GM19043 (cell line): ENCODE results near the gene ZNF124.
"Not testable (repeated sequence)": the region's sequence is repeated elsewhere in the genome, so short reads cannot be mapped to it uniquely, and the experiment has no call there.

Experiments used
- ATAC-seq: cut with Tn5 transposase; IDR thresholded peaks from one replicate; pipeline ENCODE4 v1.9.1; 2021; ENCODE audit warnings: low read depth; ENCODE audit not compliant: unreplicated experiment

ZNF124 gene

DNA sequence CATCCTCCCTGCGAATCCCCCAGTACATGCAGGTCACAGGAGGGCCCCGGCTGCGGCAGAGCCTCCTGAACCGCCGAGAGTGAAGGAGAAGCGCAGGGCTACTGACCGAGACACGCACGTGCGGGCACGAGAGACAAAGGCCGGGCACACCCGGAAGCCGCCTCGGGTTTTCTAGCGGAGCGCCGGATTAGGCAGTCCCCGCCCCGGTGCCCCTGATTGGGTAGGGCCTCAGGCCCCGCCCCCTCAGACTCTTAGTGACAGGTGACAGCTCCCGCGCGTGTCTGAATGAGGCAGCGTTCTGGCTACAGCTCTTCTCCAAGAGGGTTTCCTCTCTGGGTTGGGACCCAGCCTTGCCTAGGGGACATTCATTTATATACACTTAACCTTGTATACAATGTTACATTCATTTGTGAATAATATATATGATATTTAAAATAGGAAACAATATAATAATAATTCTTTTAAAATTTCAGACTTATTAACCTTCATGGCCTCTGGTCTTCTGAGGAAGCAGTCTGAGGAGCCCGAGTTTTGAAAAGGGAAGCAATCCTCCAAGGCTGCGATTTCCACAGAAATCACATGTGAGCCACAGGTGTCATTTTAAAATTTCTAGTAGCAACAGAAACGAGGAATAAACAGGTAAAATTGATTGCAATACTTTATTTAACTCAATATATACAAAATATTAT, at the start of gene ZNF124:
Gene ZNF124, minus strand, starts transcription at position 146 of the 689 bp plus-strand sequence. Its CDS starts 143 bp downstream, at position 3.
- ATAC-seq = peak; percentile 98

DNA sequence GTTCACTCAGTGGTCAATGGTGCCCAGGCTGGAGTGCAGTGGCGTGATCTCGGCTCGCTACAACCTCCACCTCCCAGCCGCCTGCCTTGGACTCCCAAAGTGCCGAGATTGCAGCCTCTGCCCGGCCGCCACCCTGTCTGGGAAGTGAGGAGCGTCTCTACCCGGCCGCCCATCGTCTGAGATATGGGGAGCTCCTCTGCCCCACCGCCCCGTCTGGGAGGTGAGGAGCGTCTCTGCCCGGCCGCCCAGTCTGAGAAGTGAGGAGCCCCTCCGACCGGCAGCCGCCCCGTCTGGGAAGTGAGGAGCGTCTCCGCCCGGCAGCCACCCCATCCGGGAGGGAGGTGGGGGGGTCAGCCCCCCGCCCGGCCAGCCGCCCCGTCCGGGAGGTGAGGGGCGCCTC, 48.5 kb upstream of the ZNF124 start:
- ATAC-seq = not testable (repeated sequence)

DNA sequence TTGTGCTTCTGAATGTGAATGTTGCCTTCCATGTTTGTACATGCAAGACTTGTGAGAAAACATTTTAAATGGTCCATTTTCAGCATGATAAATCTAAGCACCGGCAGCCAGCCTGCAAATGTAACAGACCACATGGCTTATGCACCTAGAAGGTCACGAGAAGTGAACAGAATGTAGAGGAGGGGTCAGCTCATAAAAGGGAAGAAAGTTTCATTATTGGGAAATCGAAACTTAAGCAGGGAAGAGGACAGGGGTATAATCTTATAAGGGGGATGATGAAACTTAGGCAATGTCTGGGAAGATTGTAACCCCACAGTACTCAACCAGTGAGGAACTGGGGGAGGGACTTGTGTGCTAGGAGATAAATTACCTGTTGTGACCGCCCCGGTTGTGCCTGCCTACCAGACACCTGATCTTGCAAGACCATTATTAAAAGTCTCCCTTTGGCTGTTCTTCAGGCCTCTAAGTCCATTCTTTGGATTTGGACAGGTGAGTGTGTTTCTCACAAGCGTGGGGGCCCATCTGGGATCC, 46.4 kb upstream of the ZNF124 start:
- ATAC-seq = no peak

DNA sequence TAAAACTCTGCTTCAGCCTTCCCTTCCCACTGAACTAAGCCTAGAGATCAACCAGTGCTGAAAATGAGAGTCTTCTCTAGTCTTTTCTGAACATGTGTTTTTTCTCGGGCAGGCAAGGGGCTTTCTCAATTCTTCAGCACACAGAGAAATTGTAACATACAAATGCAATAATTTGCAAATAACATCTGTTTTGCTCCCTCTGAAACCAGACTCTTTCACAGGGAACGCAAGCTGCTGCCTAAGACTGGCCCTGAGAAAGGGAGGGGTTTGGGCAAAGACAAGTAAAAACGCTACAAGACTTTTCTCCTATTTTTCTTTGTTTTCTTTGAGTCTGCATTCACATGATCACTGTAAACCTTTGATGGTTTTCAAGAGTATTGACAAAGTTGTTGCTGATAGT, 44.4 kb upstream of the ZNF124 start:
- no peak for ATAC-seq

DNA sequence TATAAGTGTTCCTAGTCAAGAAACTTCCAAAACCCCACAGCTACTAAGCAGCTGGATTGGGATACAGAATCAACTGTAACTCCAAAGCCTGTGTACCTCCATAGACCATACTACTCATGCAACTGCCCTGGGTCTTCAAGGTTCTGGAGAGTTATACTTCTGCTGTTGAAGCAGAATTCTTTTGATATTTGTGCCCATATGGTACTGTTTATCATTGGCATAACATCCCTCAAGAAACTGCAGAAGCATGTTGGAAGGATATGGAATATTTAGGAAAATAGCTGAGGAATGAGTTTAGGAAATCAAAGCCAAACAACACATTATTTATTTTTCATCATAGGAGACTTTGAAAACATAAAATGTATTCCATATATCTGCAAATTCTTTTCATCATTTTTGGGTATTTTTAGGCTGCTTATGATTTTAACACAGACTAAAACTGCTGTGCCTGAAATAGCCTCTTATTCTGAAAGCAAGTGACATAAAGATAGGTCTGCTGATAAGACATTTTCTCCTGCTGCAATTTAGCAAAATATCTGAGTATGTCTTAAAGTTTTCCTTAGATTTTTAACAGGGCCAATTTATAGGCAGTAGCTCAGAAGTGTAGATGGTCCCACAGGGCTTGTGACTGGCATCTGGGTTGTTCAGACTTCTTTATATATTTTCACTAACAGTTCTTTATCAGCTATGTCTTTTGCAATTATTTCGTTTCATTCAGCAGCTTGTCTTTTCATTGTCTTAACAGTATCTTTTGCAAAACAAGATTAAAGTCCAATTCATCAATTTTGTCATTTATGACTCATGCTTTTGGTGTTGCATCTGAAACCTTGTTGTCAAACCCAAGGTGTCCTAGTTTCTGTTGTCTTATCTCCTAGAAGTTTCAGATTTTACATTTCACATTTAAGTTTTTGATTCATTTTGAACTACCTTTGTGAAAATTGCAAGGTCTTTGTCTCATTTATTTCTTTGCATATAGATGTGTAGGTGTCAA, 41.1 kb upstream of the ZNF124 start:
- ATAC-seq = no peak

DNA sequence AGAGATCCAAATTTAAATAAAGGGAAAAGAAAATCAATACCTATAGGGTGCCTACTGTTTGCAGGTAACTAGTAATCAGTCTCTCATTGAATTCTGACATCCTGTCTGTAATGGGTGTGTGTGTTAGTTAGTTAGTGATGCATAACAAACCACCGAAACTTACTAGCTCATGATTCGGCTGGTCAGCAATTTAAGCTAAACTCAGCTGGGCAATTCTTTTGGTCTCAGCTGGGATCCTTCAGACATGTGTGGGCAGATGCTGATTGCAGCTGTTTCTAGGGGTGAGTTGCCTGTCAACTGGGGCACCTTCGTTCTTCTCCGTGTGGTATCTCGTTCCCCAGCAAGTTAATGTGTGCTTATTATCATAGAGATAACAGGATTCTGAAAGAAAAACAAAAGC, 40.2 kb upstream of the ZNF124 start:
- ATAC-seq = peak; percentile 48

DNA sequence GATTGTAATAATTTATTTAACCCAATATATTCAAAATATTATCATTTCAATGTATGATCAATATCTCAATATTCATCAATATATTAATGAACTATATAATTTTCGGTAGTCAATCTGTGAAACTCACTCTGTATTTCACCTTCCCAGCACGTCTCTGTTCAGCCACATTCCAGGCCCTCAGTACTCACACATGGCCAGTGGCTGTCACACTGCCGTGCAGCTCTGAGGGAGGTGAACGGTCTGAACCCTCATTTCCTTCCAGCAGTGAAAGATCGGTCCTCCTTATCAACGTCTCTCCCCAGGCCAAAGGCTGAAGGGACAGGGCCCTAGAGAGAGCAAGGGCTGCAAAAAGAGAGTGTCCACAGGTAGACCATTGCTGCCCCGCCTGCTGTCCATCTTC, 39.5 kb upstream of the ZNF124 start:
- no peak for ATAC-seq

DNA sequence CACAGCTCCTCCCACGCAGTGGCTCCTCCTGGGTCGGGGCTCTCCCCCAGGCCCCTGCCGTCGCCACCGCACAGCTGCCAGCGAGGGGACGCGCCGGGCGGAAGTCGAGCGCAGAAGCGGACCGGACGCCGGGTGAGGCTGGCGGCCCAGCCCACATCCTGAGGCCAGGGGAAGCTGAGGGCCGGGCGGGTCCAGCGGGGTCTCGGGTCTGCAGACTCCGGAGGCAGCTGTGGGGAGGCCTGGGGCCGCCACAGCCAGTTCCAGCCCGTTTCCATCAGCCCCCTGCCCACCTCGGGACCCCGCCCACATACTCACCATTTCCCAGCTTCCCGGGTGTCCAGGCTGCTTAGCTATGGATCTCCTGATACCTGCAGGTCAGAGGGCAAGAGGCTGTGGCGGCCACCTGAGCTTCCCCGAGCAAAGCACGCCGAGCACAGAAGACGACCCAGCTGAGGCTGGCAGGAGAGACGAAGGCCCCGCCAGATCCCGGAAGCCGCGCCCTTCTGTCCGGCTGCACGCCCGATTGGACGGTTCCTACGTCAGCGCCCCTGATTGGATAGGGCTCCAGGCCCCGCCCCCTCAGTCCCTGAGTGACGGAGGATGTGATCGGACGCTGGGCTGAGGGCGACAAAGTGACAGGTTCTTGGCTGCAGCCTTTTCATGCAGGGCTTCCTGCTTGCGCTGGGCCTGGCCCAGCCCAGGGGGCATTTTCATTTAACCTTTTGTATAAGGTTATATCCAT, 38.7 kb upstream of the ZNF124 start:
- ATAC-seq = peak; percentile 86

DNA sequence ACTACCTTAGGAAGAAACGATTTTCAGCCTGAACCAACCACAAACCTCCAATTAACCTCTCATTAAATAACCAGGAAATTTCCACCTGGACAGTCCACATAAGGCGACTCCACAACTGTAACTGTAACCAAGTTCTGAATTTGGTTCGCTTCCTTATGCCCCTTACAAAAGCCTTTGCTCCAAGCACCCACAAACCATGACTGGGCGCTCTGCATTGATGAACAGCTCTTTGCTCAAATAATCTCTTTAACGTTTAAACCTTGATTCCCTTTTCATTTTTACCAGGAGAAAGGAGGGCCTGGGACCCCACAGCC, 38.2 kb upstream of the ZNF124 start:
- peak; percentile 0 for ATAC-seq

DNA sequence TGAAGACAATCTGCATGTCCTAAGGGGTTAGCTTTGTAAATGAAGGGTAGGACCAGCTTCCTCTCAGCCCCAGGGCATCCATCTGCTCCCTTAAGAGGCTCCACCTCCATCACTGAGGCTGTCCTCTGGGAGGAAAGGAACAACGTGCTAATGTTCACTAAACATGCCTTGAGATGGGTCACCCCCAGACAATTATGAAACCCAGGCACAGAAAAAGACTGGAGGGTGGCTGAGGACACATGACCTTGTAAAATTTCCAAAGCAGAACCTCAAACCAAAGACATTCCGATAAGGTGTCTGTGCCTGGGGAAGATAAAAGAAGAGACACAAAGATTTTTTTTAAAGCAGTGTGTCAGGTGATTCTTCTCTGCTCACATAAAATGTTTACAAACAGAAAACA, 37.6 kb upstream of the ZNF124 start:
- no peak for ATAC-seq

DNA sequence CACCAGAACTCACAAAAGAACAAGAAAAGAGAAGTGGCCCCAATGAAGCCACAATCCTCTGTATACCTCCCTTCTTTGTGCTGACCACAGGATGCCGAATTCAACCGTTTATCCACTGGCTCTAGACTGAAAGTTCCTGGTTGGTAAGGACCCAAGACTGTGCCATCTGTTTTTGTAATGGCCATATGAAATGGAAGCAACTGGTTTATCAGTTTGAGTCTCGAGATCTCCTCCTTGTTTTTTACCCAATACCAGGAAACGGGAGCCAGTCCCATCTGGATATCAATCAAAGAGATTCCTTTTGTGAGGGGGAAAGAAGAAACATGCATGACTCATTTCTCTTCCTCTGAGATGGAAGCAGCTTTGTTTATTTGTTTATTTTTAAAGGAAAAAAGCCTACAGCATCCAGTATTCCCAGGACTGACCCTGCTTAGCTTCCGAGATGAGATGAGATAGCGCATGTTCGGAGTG, 32.4 kb upstream of the ZNF124 start:
- ATAC-seq = no peak

DNA sequence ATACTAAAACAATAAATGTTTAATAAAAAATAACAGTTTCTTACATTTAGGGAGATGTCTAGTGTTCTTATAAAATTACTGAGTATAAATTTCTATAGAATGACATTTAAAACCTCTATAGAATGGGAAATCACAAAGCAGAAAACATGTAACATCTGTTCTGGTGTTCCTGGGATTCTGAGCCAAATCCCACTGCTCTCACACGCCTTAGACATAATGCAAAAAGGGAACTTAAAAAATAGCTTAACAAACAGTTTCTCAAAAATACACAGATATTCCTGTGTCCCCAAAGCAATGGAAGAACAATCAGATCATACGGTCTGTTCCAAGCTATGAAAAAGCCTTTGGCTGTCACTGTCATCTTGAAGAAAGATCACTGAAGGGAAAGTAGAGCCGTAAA, 27.0 kb upstream of the ZNF124 start:
- ATAC-seq = no peak

DNA sequence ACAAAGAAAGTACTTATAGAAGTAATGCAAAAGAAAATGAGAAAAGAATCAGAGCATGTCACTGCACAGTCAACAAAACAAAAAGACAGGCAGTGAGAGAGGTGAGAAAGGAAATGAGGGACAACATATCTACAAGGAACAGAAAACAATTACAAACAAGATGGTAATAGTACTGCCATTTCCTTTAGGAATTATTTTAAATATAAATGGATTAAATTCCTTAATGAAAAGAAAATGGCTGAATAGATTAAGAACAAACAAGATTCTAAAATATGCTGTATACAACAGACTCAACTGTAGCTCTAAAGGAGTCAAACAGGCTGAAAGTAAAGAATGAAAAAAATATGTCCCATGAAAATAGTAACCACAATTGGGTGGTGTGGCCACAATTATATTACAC, 22.1 kb upstream of the ZNF124 start:
- ATAC-seq = no peak

DNA sequence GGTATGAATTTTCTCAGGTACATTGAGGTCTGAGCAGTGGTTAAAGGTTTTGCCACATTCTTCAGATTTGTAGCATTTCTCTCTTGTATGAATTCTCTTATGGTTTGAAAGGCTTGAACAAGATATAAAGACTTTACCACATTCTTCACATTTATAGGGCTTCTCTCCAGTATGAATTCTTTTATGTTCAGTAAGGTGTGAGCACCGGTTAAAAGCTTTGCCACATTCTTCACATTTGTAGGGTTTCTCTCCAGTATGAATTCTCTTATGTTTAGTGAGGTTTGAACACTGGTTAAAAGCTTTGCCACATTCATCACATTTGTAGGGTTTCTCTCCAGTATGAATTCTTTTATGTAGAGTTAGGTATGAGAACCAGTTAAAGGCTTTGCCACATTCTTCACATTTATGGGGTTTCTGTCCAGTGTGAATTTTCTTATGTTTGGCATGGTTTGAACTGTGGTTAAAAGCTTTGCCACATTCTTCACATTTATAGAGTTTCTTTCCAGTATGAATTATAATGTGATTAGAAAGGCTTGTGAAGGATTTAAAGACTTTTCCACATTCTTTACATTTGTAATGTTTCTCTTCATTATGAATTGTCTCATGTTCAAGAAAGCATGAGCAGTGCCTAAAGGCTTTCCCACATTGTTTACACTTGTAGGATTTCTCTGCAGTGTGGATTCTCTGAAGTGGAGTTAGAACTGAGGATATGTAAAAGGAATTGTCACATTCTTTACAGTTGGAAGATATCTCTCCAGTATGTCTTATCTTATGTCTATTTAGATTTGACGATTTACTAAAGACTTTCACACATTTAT, 18.4 kb upstream of the ZNF124 start:
- no peak for ATAC-seq

DNA sequence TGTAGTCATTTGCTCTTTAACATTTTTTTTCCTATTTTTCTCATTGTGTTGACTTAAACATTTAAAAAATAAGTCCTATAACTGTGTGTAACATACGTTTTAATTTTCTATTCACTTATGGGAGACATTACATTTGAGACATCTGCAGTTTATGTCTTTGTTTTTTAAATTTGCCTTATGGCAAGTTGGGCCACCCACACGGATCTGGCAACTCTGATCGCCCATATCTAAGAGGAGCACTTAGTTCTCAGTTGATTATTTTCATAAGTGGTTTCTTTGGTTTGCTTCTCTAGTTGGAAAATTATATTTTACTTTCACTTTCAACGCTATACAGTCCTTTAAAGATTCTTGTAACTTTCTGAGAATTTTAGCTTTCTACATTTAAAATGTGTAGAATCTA, 13.8 kb upstream of the ZNF124 start:
- ATAC-seq = no peak

DNA sequence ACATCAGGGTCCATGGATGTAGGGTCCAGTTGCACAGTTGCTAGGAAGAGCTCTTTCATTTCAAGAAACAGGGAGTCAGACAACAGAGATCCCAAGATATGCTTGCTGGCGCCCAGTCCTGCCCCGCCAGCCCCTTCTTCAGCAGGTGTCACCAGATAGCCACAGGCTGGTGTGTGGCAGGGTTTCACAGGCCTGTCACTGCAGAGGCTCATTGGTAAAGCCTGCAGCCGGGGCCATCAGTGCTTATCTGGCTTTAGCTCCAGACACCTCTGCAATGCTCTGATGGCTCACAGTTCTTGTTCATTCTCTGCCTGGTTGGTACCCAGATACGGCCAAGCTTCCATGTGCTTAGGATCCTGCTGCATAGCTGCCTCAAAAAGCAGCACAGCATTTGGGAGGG, 12.4 kb upstream of the ZNF124 start:
- no peak for ATAC-seq

DNA sequence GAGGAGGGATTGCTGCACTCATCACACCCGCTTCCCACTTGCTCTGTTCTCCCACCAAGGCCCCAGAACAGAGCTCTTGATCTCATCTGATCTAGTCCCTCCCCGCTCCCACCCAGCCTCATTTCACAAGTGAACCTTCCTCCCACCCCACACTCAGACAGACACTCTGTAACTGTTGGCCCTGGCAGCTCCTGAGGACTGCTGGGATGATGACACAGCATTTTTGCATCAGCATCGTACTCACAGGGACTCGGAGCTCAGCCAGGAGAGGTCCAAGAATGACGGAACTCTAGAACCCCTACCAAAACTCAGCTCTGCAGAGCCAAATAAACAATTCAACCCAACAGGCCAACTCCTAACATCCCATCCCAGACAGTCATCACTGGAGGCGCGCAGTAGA, 11.2 kb upstream of the ZNF124 start:
- no peak for ATAC-seq

DNA sequence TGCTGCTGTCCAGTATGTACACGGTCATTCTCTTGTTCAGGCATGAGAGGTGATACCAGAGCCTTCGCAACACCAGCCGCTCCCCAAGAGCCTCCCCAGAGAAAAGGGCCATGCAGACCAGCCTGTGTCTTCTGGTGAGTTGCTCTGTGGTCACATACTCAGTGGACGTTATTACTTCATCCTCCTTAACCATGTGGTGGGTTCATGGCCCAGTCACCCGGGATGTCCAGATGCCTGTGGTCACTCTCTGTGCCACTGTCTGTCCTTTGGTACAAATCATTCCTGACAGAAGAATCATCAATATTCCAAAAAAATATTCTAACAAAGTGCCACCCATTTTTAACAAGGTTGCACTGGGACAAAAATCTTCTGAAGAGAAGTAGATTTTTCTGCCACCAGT, 8.8 kb upstream of the ZNF124 start:
- no peak for ATAC-seq

DNA sequence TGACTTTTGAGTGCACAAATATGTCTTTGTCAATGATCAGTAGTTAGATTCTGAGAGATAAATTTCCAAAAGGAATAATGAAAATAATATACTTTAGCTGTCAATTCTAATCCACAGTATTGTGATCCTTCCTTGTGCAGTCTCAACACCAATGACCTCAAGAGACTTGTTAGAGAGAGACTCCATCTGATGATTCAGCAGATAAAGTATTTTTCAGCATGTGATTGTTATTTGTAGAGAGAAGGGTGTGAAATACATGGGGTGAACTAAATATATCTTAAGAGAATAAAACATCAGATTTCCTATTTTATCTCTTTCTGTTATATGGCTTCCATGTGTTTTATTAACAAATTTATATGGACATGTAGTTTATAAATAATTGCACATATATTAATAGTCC, 5.9 kb upstream of the ZNF124 start:
- no peak for ATAC-seq

DNA sequence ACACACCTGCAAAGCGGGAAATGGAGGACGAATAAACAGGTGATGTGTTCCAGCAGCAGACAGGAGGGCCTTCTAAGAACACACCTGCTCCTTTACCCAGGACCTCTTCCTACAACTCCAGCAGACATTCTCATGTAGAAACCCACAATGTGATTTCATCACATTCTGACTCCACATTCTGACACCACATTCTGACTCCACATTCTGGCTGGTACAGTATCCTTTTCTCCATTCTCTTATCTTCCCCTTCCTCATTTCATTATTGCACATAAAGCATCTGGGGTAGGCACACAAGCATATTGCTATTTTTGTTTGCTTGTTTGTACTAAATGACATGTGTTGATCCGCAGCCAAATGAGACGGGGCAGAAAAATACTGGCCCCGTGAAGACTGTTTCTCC, 3.6 kb upstream of the ZNF124 start:
- no peak for ATAC-seq
